GM12875 (cell line): ENCODE results near the gene RASA3.

Source experiments
- H3K4me3 ChIP-seq: one replicate; pipeline ENCODE4 v1.5.1; 2011; ENCODE audit warnings: low read depth, low read length, control low read depth
- TF ChIP-seq, protein P1 (sequence below): IDR thresholded peaks from 2 replicates; pipeline ENCODE4 v1.5.1; 2011; ENCODE audit warnings: low read depth, mild to moderate bottlenecking, control low read depth, inconsistent platforms, low read length, moderate library complexity, borderline replicate concordance; ENCODE audit not compliant: insufficient read depth

The RASA3 gene

DNA sequence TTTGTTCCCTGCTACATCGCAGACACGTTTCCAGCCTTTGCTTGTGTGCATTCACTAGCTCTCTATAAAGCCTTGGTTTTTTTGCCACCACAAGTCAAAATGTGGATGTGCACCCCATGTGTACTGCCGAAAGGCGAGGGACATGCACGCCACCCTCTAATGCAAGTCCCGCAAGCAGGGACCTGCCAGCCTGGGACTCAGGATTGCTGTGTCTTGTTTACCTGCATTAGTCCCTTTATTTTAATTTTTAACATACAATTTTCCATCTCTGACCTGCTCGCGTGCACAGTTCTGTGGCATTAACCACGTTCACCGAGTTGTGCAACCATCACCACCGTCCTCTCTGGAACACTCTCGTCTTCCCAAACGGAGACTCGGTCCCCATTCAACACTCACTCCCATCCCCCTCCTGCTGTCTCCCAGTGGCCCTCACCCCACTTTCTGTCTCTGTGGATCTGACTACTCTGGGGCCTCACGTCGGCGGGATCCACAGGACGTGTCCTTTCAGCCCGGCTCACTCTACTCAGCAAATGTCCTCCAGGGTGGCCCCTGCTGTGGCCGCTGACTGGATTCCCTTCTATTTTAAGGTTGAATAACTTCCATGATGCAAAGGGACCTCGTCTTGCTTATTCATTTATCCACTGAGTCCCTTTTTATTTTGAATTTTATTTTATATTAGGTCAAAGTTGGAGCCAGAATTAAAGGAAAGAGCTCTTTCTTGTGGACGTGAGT lies 58.4 kb downstream of the RASA3 start:
- no peak overlapping the region for H3K4me3 ChIP-seq
- TF ChIP-seq, protein P1, sequence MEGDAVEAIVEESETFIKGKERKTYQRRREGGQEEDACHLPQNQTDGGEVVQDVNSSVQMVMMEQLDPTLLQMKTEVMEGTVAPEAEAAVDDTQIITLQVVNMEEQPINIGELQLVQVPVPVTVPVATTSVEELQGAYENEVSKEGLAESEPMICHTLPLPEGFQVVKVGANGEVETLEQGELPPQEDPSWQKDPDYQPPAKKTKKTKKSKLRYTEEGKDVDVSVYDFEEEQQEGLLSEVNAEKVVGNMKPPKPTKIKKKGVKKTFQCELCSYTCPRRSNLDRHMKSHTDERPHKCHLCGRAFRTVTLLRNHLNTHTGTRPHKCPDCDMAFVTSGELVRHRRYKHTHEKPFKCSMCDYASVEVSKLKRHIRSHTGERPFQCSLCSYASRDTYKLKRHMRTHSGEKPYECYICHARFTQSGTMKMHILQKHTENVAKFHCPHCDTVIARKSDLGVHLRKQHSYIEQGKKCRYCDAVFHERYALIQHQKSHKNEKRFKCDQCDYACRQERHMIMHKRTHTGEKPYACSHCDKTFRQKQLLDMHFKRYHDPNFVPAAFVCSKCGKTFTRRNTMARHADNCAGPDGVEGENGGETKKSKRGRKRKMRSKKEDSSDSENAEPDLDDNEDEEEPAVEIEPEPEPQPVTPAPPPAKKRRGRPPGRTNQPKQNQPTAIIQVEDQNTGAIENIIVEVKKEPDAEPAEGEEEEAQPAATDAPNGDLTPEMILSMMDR, result no peak

DNA sequence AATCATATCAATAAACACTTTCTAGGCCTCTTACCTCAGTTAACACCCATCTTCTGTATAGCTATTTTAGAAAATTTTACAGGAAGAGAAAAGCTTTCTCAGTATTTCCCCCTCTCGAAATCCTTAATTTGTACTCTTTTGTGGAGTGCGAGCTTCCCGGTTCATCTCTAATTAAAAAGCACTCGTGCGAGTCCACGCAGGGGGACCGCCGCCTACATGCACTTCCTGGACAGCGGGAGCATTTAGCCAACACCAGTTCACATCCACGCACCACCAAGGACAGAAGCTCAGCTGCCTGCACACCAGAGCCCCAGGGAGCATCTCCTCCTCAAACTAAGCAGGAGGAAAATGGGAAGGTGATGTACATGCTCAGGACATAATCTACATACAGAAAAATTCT lies 60.0 kb downstream of the RASA3 start:
- no peak overlapping the region for H3K4me3 ChIP-seq
- TF ChIP-seq, protein P1, result no peak

DNA sequence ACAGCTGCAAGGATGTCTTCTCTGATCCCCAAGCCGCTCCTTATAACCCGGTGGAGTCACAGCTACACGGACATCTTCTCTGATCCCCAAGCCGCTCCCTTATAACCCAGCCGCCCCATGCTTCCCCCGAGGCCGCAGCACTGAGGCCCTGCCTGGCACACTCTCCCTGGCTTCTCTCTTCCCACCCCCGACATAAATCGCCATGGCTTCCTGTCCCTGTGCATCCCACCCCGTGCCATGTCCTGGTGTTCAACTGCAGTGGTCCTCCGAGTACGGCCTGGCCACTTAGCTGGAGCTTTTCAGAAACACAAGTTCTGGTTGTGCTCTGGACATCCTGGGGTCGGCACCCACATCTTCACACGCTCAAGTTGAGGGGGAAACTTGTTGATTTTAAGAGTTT lies 60.4 kb downstream of the RASA3 start:
- no peak overlapping the region for H3K4me3 ChIP-seq
- TF ChIP-seq, protein P1, result no peak

DNA sequence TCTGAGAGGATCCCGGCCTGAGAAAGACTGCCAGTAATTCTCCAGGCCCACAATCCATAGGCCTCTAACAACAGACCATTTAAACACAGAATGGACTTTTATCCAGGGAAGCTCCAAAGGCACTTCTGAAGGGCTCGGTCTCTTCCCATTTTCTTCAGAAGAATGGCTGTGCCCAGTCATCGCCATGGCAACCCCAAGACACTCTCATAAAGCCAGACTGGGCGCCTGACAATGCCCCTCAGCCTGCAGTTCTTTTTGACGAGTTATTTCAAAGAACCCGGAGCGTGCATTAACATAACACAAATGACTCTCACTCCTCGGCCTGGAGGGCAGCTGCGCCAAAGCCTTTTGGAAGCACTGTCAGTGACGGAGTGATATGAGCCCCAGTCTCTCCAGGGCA lies 61.0 kb downstream of the RASA3 start:
- TF ChIP-seq, protein P1, result no peak
- no peak overlapping the region for H3K4me3 ChIP-seq

DNA sequence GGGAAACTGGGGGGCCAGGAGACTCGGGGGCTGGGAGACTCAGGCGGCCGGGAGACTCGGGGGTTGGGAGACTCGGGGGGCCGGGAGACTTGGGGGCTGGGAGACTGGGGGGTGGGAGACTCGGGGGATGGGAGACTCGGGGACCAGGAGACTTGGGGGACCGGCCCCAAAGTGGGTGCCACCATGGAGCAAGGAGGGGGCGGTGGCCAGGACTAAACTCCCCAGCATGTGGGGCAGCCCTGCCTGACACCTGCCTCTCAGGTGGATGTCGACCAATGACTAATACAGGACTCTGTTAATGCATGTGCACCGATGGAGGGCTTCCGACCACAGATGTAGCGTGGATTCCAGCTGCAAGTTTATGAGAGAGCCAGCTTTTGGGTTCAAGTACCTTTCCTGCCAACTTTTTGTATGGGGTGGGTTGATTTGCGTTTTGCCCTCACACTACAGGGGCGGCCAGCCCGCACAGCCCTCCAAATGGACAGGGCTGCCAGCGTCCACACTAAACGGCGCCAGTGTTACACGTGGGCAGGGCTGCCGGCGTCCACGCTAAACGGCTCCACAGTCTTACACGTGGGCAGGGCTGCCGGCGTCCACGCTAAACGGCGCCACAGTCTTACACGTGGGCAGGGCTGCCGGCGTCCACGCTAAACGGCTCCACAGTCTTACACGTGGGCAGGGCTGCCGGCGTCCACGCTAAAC lies 62.2 kb downstream of the RASA3 start:
- TF ChIP-seq, protein P1, result no peak
- H3K4me3 ChIP-seq, result no peak overlapping the region

DNA sequence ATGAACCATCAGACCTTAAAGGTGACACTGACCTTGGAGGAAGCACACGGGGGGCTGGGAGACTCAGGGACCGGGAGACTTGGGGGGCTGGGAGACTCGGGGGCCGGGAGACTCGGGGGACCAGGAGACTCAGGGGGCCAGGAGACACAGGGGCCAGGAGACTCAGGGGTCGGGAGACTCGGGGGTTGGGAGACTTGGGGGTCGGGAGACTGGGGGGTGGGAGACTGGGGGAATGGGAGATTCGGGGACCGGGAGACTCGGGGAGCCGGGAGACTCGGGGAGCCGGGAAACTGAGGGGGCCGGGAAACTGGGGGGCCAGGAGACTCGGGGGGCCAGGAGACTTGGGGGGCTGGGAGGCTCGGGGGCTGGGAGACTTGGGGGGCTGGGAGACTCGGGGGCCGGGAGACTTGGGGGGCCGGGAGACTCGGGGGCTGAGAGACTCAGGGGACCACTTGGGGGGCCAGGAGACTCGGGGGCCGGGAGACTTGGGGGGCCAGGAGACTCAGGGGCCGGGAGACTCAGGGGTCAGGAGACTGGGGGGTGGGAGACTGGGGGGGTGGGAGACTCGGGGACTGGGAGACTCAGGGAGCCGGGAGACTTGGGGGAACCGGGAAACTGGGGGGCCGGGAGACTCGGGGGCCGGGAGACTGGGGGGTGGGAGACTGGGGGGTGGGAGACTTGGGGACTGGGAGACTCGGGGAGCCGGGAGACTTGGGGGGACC lies 62.9 kb downstream of the RASA3 start:
- no peak overlapping the region for H3K4me3 ChIP-seq
- TF ChIP-seq, protein P1, result no peak
